Coronary artery (tissue), 2 donors: ENCODE data around the gene MTNR1A.
"Not testable (repeated sequence)": the region's sequence is repeated elsewhere in the genome, so short reads cannot be mapped to it uniquely, and the experiment has no call there.

Source experiments
- DNase-seq: peaks from one replicate; pipeline ENCODE4 v3.0.0-alpha.2; 2017; ENCODE audit warnings: low spot score
- H3K27ac ChIP-seq, 2 donors: fragments of 200-600 bp; sonication (generic); one replicate each; pipeline ENCODE4 v1.5.1; 2016 to 2019
- H3K4me3 ChIP-seq: fragments of 200-600 bp; sonication (generic); 2 replicates; pipeline ENCODE4 v1.5.1; 2016; ENCODE audit warnings: mild to moderate bottlenecking, moderate library complexity
- TF ChIP-seq, protein P1 (sequence below): fragments of 200-600 bp; sonication (generic); IDR thresholded peaks from one replicate; pipeline ENCODE4 v1.5.1; 2019; ENCODE audit warnings: antibody characterized with exemption

MTNR1A gene

DNA sequence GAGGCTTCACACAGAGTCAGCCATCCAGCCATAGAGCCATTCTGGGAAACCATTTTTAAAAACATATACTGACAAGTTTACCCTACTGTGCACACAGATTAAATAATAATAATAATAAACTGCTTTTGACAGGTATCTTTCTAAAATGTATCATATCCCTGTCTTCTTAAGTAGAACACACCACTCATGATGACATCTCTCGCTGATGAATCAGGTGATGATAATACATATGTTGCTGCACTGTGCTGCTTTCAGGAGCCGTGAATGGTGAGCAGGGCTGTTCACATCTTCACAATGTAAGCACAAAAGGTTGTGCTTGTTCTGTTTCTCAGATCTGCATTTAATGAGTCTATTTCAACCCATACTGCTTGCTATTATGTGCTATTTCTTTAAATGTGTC lies 3.5 kb downstream of the MTNR1A start:
- Histone ChIP-seq H3K4me3 (no peak overlapping the region), H3K27ac (no peak overlapping the region)
- TF ChIP-seq, protein P1, sequence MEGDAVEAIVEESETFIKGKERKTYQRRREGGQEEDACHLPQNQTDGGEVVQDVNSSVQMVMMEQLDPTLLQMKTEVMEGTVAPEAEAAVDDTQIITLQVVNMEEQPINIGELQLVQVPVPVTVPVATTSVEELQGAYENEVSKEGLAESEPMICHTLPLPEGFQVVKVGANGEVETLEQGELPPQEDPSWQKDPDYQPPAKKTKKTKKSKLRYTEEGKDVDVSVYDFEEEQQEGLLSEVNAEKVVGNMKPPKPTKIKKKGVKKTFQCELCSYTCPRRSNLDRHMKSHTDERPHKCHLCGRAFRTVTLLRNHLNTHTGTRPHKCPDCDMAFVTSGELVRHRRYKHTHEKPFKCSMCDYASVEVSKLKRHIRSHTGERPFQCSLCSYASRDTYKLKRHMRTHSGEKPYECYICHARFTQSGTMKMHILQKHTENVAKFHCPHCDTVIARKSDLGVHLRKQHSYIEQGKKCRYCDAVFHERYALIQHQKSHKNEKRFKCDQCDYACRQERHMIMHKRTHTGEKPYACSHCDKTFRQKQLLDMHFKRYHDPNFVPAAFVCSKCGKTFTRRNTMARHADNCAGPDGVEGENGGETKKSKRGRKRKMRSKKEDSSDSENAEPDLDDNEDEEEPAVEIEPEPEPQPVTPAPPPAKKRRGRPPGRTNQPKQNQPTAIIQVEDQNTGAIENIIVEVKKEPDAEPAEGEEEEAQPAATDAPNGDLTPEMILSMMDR: no peak
- no peak for DNase-seq

DNA sequence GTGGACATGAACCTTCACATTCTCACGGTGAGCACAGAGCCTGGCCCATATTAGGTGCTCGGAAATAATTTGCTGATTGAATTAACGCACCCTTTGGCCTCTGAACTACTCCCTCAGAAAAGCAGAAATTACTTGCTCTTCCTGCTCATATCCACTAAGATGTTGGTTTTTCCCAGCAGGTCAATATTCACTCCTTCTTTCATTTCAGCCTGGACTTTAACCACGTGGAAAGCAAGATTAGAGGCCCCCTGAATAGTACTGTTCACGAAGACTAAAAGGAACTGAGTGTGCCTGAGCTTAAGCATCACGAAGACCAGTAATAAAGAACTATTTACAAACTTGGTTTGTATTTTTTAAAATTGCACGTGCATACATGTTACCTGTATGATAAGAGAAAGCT lies 9.9 kb downstream of the MTNR1A start:
- TF ChIP-seq, protein P1: no peak
- DNase-seq: no peak
- Histone ChIP-seq H3K27ac (no peak overlapping the region), H3K4me3 (no peak overlapping the region)

DNA sequence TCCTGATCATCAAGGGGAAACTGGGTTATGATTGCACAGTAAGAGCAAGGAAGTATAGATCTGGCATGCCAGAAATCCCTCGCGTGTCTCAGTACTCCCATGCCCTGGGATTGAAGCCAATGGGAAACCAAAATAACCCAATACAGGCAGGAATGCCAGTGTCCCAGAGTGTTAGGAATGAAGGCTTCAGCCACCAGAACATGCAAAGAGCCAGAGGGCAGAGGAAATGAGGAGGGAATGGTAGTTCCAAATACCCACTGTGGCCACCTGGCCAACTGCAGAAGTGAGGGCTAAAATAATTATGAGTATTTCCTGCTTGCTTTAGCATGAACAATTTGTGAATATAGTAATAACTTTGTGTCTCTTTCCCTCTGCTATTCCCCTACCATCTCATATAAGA lies 12.2 kb downstream of the MTNR1A start:
- no peak for DNase-seq
- H3K4me3 ChIP-seq: no peak overlapping the region
- H3K27ac ChIP-seq: no peak overlapping the region
- TF ChIP-seq, protein P1: no peak

DNA sequence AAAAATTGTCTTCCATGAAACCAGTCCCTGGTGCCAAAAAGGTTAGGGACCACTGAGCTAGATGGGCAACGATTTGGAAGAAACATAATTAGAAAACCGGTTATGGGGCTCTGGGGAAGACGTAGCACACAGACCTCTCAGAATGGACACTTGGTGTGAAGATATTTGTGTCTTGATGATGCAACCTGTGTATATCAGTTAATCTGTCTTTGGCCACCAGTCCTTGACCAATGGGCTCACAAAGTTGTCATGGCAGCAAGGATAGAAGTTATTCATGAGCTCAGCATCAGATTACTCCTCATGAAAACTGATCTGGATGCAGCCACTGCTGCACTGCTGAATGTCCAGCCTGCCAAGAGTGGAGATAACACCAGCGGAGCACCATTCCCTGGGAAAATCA lies 13.6 kb downstream of the MTNR1A start:
- DNase-seq: no peak
- no peak overlapping the region for H3K4me3 ChIP-seq
- TF ChIP-seq, protein P1: no peak
- H3K27ac ChIP-seq: no peak overlapping the region

DNA sequence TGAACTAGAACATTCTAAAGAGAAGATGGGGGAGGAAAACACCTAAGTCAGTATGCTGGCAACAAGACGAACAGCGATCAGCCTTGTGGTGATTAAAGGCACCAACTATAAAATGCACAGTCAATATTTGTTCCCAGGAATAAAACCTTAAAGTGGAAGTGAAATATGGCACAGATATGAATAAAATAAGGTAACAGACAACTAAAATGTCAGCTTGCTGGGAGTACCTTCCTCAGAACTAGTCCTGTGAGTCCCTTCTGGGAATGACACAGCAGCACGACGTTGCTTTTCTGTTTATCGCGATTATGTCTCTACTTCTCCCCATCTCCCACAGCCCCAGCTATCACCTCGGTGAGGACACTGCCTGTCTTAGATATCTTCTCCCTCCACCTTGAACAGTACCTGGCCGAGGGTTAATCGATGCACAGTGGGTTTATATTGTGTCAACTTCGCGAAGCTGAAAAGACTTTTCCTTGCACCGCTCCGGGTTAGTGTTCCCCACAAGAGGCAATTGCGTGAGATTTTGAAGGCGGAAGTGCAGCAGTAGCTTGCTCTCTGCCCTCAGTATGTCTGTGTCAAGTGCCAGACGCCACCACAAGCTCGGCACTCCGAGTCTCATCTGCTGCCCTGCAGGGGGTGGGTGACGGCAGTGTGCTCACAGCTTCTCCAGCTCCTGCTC lies 17.4 kb downstream of the MTNR1A start:
- TF ChIP-seq, protein P1: no peak
- no peak for DNase-seq
- H3K4me3 ChIP-seq: no peak overlapping the region
- H3K27ac ChIP-seq: no peak overlapping the region

DNA sequence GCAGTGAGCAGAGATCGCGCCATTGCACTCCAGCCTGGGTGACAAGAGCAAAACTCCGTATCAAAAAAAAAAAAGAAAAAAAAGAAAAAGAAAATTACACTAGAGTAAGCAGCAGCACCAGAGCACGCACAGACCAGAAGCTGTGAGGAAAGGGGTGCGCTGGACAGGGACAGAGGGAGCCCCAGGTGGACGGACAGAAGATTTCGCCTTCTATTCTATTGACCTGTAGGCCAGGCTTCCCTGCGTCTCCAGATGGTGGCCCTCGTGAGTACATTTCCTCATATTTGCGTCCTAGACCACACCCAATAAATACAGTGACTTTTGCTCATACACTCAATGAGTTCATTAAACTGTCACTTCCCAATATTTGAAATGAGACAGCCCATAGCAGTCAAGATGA lies 19.1 kb downstream of the MTNR1A start:
- Histone ChIP-seq H3K4me3 (no peak overlapping the region), H3K27ac (no peak overlapping the region)
- DNase-seq: no peak
- TF ChIP-seq, protein P1: no peak

DNA sequence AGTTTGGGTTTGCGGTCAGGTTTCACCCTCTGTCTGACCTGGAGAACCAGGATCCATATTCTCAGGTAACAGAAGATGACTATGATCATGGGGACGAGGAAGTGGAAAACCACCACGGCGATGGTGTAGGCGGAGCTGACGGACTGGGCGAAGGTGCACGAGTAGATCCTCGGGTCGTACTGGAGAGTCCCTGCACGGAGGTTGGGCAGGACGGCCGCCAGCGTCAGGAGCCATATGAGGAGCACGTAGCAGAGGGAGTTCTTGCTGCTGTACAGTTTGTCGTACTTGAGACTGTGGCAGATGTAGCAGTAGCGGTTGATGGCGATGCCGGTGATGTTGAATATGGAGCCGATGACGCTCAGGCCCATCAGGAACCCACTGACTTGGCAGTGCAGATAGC lies 21.3 kb downstream of the MTNR1A start:
- Histone ChIP-seq H3K4me3 (no peak overlapping the region), H3K27ac (no peak overlapping the region)
- no peak for DNase-seq
- TF ChIP-seq, protein P1: no peak

DNA sequence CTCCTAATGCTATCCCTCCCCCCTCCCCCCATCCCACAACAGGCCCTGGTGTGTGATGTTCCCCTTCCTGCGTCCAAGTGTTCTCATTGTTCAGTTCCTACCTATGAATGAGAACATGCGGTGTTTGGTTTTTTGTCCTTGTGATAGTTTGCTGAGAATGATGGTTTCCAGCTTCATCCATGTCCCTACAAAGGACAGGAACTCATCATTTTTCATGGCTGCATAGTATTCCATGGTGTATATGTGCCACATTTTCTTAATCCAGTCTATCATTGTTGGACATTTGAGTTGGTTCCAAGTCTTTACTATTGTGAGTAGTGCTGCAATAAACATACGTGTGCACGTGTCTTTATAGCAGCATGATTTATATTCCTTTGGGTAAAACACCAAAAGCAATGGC lies 31.4 kb downstream of the MTNR1A start:
- not testable (repeated sequence) for DNase-seq, H3K4me3 ChIP-seq

More for the DNA sequence above, 31.4 kb downstream of the MTNR1A start:
- not testable (repeated sequence) for H3K27ac ChIP-seq
